Fibroblast of skin of left quadriceps (primary cell): ENCODE data around the gene ALK.
A peak's percentile ranks its signal among the peaks of the same experiment; 100 is the strongest.

Experiments used
- DNase-seq, 2 experiments: peaks; one replicate each; pipeline ENCODE4 v3.0.0-alpha.2; 2013; ENCODE audit warnings: low read depth in 2 of 2

Gene ALK

DNA sequence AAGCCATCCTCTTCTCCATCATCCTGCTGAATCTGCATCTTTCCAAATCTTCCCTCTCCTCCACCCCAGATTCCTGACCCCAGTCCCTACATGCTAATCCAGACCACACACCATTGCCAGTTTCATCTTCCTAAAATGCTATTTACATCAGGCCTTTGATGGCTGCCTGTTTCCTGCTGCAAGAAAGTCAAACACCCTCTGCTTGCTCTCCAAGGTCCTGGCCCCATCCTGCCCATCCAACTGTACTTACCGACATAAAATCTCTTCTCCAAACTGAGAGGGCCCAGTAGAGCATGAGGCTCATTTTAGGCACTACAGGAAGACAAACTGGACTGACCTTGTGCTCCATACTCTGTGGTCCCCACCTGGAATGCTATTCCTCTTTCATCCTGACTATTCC, 19.0 kb downstream of the ALK start:
- DNase-seq: no peak

DNA sequence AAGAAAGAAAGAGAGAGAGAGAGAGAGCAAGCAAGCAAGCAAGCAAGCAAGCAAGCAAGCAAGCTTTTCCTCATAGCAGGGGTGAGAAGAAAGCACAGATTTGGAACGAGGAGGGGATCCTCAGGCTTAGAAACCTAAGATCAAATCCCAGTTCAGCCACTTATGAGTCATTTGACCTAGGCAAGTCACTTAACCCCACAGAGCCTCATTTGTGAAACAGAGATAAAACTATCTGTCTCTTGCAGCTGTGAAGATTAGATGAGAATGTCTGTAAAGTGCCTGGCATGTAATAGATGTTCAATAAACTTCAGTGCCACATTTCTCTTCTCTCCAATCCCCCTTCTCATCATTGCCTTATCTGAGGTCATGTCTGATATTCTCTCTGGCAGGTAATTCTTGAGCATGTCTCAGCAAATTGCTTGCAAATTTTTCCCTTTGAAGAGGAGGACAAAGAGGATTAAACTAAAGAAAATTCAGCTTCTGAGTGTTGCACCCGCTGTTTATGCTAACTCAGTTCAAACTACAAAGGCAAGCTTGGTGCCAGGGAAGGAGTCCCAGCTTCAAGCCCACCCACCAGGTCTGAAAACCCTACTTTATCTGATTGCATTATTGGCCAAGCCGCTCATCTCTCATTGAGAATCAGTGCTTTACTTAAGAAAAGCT, 20.3 kb downstream of the ALK start:
- DNase-seq: no peak

DNA sequence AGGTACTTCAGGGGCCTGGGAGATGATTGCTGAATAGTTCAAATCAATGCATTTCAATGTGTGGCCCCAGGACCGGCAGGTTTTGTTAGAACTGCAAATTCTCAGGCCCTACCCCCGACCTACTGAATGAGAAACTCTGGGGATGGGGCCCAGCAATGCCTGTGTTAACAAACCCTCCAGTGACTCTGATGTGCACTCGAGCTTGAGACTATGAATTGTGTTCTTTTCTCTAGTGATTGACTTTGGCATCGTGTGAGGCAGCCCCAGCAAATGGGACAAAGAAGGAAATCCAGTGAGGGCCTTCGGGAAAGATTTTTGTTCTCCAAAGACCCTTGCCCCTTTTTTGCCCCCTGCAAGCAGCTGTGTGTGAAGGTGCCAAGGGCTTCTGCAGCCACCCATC, 22.4 kb downstream of the ALK start:
- no peak for DNase-seq

DNA sequence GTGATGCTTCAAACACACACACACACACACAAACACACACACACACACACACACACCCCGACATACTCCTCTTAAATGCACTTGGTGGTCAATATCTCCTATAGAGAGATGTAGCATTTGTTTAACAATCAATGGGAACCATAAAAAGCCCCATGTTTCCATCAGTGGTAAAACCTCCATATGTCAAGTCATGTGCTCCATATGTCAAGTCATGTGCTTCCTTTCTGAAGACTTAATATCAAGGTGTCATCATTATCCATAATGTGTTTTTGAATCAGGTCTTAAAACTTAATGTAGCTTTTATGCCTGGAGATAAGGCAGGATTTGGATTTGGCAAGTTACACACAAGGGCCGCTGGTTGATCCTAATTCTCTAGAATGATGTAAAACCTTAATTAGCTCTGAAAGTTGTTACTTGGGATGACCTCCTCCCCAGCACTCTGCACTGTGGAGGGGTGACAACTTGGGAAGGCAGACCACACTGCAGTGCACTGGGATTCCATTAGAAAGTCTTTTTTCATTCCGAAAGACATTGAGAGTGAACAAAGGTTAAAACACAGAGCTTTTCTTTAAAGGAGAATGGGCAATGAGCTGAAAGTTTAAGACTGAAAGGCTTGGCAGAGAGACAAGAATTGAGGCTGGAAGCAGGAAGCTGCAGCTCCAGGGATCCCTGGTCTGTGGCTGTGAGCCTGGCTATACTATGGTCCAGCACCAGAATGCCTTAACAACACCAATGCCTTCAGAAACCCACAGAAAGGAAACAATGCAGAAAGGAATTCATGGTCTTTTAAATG, 26.4 kb downstream of the ALK start:
- DNase-seq: no peak

DNA sequence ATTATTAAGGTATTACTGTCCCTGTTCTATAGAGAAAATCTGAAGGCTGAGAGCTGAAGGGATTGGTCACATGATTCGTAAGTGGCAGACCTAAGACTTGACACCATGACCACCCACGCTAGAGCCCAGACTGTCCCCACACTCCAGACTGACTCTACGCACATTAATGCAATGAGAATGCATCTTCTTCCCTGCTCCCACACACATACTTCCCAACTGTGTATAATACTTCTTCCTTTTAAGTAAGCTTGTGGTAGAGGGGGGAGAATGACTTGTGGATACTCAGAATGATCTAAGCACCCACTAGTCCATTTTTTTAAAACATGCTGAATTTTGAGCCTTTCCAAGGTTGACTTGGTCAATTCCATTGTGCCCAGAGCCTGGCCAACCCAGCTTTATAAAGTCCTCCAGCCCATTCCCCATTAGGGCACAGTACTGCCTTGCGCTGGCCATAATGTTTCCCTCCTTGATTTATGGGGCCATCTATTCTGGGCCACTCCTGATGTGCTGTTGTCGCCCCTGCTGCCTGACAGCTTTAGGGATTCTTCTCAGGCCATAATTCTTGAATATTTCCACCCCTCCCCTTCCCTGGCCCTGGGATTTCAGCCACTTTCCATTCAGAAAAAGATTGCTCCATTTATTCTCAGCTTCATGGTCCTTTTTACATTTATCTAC, 28.7 kb downstream of the ALK start:
- no peak for DNase-seq

DNA sequence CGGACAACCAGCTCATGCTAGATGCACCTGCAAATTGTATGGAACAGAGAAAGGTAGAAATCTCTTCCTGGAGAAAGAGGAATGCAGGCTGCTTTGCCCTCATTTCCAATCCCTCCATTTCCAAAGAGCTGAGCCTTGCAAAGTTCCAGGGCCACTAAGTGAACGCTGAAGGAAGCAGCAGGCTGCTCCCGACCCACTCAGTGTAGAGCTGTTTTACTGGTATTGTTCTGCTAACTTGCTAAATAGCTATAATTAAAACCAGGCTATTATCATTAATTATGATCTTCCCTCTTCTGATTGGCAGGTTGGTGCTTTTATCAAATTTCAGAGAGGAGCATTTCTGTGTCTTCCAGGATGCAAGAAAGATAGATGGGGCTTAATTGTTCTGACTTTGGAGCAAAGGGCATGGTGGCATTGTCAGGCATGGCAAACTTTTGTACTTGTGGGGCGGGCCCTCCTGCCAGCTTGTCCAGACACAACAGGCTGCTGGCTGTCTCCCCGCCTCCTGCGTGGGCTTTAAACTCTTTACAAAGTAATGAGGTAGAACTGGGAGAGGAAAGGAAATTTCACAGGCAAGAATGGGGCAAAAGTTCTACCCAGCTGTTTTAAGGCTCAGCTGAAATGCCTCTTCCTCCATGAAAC, 40.2 kb downstream of the ALK start:
- no peak for DNase-seq

DNA sequence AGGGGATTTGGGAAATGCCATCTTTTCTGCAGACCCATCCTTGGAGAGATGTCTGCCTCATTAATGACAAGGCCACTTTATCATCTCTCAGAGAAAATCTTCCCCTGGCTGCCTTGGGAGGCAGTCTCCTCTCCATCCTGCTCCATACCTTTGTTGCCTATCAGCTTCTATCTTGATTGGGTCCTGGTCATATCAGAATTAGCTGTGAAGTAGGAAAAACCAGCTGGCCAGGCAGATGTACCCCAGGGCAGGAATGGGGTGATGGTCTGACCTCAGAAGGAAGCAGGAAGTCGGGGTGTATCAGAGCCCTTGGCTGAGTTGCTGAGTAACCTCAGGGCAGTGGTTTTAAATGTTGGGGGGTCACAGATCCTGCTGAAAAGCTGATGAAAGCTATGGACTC, 41.3 kb downstream of the ALK start:
- DNase-seq: no peak

DNA sequence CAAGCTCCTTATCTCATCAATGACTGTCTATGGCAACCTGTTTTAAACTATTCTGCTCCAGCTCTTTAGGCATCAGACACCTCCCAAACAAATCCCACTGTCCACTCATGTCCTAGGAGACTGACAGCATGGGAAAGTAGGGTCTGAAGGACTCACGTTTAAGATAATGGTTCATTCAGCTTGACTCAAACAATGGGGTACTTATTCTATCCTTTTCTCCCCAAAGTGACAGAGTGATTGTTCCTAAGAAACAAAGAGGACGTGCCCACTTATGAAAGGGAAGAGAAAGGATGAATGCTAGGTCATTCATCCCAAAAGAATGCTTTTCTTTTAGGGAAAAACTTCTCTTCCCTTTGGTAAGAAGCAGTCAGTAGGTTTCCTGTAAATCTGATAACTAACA, 41.9 kb downstream of the ALK start:
- DNase-seq: no peak

DNA sequence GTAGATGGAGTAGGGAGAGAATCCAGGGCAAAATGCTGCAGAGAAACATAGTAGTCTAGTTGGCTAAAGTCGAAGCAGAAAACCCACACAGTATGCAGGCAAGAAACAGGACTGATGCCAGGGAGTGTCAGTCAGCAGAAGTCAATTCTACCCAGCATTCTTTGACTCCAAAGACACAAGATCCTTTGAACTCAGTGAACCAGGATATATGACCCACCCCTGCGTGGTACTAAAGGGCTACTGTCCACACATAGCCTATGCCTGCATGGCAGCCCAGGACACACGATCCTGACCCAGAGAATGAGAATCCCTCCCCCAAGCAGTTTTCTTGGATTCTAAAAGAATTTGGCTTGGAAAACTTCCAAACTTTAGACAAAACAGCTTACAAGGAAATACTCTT, 42.5 kb downstream of the ALK start:
- DNase-seq: peak in 1 of 2 experiments; percentile 2

DNA sequence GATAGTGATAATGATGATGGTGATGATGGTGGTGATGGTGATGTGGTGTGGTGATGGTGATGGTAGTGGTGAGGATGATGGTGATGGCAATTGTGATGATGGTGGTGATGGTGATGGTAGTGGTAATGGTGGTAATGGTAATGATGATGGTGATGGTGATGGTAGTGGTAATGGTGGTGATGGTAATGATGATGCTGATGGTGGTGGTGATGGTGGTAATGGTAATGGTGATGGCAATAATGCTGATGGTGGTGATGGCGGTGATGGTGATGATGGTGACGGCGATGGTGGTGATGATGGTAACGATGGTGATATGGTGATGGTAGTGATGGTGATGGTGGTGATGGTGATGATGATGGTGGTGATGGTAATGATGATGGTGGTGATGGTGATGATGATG, 45.0 kb downstream of the ALK start:
- no peak for DNase-seq

DNA sequence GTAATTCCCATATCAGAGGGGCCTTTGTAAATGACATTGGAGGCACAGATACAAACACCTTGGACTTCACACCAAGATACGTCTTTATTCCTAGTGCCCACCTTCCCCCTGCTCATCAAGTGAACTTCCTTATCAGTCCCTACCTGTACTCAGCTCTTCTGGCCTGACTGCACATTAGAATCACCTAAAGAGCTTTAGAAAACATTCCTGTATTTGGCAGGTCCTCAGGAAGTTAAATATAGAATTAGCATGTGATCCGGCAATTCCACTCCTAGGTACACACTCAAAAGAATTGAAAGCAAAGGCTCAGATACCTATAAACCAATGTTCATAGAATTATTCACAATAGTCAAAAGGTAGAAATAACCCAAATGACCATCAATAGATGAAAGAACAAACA, 46.6 kb downstream of the ALK start:
- DNase-seq: no peak

DNA sequence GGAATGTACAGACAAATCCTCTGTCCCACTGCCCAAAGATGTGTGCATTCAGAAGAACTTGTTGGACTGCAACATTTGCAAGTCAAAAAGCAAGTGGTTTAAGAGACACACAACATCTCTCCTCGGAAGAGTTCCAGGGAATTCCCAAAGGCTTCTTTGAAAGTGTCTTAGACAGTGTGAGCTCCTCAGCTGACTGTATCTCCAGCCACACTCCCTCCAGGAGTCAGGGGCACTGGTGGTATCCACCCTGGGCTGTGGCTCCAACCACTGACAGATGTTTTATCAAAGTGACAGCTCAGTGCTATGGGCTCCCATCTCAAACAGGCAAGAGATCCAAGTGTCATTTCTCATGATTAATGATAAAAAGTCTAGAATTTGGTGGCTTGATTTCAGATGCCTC, 48.5 kb downstream of the ALK start:
- DNase-seq: no peak

DNA sequence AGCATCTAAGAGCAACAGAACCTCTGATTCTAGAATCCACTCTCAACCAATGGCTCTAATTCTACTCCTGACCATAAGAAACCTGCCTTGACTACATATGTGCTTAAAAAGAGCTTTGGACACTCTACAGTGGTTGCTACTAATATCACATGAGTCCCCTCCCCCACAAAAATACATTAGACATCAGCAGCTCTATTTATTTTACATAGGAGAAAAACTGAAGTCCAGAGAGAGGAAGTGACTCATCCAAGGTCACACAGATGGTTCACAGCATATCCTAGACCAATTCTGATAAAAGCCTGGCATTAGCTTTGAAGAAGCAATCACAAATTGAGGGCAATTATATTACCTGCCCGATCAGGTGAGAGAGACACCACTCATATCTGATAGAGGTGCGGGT, 49.8 kb downstream of the ALK start:
- DNase-seq: no peak

DNA sequence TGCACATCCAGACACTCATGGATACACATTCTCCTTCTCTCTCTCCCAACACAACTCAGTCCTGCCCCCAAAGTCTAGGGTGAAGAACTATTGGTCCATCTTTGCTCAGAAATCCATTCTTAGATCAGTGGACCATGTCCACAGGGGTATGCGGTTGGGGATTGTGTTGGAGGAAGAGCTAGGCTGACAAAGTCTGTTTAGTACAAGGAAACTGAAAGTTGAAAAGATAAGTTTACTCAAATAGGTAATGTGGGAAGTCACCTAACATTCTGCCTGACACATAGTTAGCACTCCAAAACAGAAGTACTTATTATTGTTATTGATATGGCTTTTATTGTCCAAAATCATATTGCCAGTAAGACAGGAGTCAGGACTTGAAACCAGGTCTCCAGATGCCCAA, 55.9 kb downstream of the ALK start:
- no peak for DNase-seq

DNA sequence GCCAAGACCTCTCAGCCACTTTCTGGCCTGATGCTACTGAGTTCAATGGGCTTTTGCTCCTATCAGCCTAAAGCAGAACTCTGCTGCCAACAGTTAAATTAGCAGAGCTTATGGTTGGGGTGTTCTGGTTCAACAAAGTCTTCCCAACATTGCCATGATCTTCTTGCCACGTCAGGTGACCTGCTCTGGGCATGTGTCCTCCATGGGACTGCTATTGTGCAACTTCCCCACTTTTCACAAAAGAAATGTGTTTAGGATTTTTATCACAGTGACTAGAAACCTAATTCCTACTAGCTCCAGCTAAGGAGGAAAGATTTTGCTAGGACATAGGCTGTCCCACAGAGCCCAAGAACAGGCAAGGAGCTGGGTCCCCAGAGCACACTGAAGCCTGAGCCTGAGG, 56.4 kb downstream of the ALK start:
- DNase-seq: no peak

DNA sequence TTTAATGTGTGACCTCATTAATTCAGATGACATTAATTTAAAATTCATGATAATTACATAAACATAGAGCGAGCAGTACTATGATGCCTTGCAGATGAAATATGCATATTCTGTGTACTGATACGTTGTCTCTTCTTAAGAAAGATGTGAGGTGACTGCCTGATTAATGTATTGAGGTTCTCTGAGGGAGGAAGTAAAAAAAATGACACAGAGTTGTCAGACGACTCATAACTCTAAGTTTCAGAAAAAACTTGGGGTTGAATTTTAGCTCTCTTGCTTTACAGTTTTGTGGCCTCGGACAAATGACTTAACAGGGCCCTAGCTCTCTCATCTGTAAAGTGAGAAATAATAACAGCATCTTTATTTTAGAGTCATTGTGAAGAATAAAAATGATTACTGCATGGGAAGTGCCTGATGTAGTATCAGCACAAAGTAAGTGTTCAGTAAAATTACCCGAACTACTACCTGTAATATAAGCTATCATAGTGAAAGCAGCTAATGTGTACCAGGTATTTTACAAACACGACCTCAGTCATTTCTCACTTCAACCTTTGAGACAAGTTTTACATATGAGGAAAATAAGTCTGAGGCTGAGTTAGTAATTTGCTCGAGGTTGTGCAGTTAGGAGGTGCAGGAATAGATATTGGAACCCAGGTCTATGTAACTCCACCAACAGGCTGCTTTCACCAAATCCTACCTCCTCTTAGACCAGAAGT, 65.3 kb downstream of the ALK start:
- no peak for DNase-seq

DNA sequence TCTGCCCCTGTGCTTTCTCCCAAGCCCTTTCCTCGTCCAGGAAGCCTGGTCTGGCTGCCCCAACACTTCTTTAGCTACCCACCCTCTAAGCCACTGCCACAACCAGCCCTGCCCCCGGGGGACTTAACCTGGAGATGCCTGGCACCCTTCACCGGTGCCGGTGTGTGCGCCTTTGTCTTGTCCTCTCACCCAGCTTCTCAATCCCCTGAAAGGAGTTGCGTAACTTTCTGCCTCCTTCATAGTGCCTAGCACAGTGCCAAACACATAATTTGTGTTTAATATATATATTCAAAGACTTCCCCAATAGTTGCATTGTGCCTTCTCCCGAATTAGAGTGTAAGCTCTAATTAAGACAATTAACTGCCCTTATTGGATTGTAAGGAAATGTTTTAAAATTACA, 70.6 kb downstream of the ALK start:
- no peak for DNase-seq

DNA sequence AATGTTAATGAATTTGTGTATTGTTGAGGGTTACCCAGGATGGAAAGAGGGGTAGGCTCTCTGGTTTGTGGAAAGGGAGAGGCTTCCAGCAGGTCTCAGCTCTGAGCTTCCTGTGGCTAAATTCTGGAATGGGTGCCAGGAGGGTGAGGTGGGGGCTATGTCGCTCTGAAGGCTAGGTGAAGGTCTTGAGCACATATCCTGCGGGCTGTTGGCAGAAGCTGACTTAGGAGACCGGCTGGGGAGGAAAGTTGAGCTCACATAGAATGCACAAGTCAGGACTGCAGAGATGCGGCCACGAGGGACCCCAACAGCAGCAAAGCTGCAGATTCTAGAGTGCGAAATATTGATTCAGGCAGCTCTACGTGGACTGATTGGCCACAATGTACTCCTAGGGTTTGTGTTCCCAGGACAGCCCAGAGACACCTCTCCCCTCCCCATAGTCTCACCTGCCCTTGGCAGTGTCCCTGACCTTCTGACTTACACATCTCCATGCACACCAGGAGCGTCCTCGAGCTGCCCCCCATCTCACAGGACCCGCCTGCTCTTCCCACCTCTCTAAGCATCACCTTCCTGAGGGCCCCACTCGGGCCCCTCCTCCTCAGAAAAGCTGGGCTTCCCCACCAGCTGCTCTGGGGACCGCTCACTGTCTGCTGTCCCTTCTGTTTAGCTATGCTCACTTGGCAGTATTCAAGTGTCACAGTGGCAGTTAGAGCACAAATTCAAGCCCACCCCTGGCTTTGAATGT, 72.6 kb downstream of the ALK start:
- no peak for DNase-seq

DNA sequence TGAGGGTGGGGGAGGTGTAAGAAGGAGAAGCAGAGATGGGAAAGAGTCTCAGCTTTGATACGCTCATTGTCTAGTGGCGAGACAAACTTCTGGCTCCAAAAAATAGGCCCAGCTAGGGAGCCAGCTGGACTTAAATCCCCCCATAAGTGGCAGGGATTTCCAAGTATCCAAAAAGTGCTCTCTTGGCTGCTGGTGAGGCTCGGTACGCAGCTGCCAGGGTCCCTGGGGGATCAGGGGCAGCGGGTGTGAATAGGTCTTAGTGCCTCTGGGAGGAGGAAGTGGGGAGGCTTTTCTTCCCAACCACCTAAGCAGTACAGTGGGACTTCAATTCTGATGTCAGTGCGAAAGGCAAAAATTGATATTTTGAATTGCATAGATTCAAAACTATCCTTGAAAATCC, 73.5 kb downstream of the ALK start:
- DNase-seq: no peak

DNA sequence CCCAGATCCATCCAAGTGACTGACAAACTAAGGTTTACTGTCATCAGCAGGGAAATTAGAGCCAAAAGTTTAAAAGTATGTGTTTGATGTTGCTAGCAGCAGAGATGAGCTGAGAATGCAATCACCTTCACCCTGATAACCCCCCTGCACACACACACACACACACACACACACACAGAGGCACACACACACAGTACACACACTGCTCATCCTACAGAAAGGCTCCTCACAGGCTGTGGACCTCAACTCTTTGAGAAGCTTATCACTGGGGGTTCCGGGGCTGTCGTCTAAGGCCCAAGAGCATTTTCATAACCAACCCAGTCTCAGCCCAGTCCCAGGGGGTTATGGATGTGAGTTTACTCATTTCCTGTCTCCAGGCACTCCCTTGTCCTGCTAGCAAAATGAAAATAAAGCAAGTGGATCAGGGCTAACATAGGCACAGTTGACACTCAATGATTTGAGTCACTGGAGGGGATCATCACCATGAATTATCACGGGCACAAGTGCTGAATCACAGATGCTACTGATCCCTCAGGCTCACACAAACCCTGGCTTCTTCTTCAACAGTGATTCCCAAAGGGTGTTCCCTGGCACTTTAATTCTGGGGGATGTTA, 76.6 kb downstream of the ALK start:
- DNase-seq: peak in 1 of 2 experiments; percentile 3
